Measurements from ENCODE around the gene SLC30A3. TPM values are rescaled to one million over a fixed set of nuclear protein-coding genes. Genes with fewer than 3 reads are reported as not detected.

Gene SLC30A3
- total and polyA plus RNA-seq, 12 donors, result 4.3 to 35.8 (median 10.4) TPM

DNA sequence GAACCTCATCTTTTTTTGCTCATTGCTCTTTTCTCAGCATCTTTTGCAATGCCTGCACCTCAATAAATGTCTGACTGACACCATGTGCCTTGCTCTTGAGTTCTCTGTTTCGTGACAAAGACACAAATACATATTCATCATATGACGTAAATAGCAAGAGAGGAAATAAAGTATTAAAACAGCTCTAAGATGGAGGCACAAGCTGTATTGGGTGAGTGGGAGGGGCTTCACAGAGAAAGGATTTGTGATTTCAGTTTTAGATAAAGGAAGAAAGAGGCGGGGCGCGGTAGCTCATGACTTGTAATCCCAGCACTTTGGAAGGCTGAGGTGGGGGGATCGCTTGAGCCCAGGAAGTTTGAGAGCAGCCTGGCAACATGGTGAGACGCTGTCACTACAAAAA lies 42.8 kb downstream of the SLC30A3 start:
- Histone ChIP-seq H3K4me3 (no peak overlapping the region), H3K4me1 (peaks cover 0 to 19% (median 15%) of the 10 kb centered on the region in 9 donors), H3K27me3 (no peaks in the 10 kb centered on the region), H3K27ac (no peak overlapping the region), H3K36me3 (peaks cover 0 to 83% (median 39%) of the 10 kb centered on the region in 9 donors), H3K9me3 (no peaks in the 10 kb centered on the region)
- intact Hi-C loops (cut with DNase I), result no loop called here
- WGBS, 2 donors, result 96 to 98% methylated on average over 7 of the region's 7 CpGs
- ATAC-seq (no peak), DNase-seq (no peak)
- TF ChIP-seq, protein P1, sequence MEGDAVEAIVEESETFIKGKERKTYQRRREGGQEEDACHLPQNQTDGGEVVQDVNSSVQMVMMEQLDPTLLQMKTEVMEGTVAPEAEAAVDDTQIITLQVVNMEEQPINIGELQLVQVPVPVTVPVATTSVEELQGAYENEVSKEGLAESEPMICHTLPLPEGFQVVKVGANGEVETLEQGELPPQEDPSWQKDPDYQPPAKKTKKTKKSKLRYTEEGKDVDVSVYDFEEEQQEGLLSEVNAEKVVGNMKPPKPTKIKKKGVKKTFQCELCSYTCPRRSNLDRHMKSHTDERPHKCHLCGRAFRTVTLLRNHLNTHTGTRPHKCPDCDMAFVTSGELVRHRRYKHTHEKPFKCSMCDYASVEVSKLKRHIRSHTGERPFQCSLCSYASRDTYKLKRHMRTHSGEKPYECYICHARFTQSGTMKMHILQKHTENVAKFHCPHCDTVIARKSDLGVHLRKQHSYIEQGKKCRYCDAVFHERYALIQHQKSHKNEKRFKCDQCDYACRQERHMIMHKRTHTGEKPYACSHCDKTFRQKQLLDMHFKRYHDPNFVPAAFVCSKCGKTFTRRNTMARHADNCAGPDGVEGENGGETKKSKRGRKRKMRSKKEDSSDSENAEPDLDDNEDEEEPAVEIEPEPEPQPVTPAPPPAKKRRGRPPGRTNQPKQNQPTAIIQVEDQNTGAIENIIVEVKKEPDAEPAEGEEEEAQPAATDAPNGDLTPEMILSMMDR (IDR thresholded peaks at IDR 0.05), result no peak

DNA sequence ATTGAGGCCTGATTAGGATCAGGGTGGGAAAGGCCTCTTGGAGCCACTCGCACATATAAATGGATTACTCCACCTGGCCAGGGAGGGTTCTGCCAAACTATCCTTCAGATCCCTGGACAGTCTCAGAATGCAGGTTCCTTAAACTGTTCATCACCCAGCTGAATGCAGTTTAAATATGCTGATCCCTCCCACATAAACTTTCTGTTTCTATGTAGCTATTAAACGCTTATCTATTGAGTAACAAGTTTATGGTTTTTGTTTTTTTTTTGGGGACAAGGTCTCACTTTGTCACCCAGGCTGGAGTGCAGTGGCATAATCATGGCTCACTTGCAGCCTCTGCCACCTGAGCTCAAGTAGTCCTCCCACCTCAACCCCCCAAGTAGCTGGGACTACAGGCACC lies 43.8 kb downstream of the SLC30A3 start:
- 88 to 90% methylated on average over 2 of the region's 2 CpGs for WGBS, 2 donors
- TF ChIP-seq, protein P1 (IDR thresholded peaks at IDR 0.05), result no peak

GRCh38 chr2:27218614-27219013 lies 44.2 kb downstream of the SLC30A3 start:
- ATAC-seq (no peak), DNase-seq (no peak)
- intact Hi-C loops (cut with DNase I), result loop anchor here in 2 of 10 donors (10.0 kb wide), 2 partner anchors 136 to 146 kb away; partner anchors contain the start of gene GTF3C2 (in 1 of the 2)
- Histone ChIP-seq H3K4me1 (peaks cover 0 to 22% (median 16%) of the 10 kb centered on the region in 9 donors), H3K27ac (no peak overlapping the region), H3K4me3 (no peak overlapping the region), H3K36me3 (peaks cover 0 to 82% (median 27%) of the 10 kb centered on the region in 9 donors), H3K9me3 (no peaks in the 10 kb centered on the region), H3K27me3 (no peaks in the 10 kb centered on the region)
- TF ChIP-seq, protein P1 (IDR thresholded peaks at IDR 0.05), result no peak
- WGBS, 2 donors, result 89 to 97% methylated on average over 4 of the region's 4 CpGs

More for the DNA sequence above, 43.8 kb downstream of the SLC30A3 start:
- peaks cover 0 to 19% (median 15%) of the 10 kb centered on the region in 9 donors for H3K4me1 ChIP-seq
- H3K36me3 ChIP-seq, result peaks cover 0 to 82% (median 32%) of the 10 kb centered on the region in 9 donors
- H3K9me3 ChIP-seq, result no peaks in the 10 kb centered on the region
- no peak for DNase-seq
- H3K27ac ChIP-seq, result no peak overlapping the region
- intact Hi-C loops (cut with DNase I), result loop anchor here in 2 of 10 donors (10.0 kb wide), 2 partner anchors 136 to 146 kb away; partner anchors contain the start of gene GTF3C2 (in 1 of the 2)
- H3K4me3 ChIP-seq, result no peak overlapping the region
- no peak for ATAC-seq
- no peaks in the 10 kb centered on the region for H3K27me3 ChIP-seq

GRCh38 chr2:27217173-27218121 lies 45.4 kb downstream of the SLC30A3 start, which contains the start of gene CAD:
TSS of gene CAD (plus strand) at chr2:27217369. CDS start at chr2:27217552, 183 bp downstream.
- peak; percentile 87 to 96 (median 93) for ATAC-seq
- 3 to 4% methylated on average over 71 to 72 of the region's 72 CpGs for WGBS, 2 donors

More at GRCh38 chr2:27217173-27218121, 45.4 kb downstream of the SLC30A3 start, which contains the start of gene CAD:
- H3K27me3 ChIP-seq, result no peaks in the 10 kb centered on the region
- H3K4me3 ChIP-seq, result peak within 1 kb of the TSS; percentile 50 to 78 (median 64)
- intact Hi-C loops (cut with DNase I), result loop anchor here in 2 of 10 donors (10.0 kb wide), 2 partner anchors 137 to 147 kb away; partner anchors contain the start of gene GTF3C2 (in 1 of the 2)
- peak within 1 kb of the TSS in 9 of 10 donors; percentile 26 to 83 (median 63) for H3K27ac ChIP-seq
- peaks cover 4 to 31% (median 26%) of the 10 kb centered on the region in 9 donors for H3K4me1 ChIP-seq
- TF ChIP-seq, protein P1 (IDR thresholded peaks at IDR 0.05), result peak in 5 of 9 donors; percentile 8 to 37 (median 35)
- DNase-seq, result peak; percentile 80 to 87
- no peaks in the 10 kb centered on the region for H3K9me3 ChIP-seq
- H3K36me3 ChIP-seq, result peaks cover 0 to 74% (median 21%) of the 10 kb centered on the region in 9 donors
